ENCODE results near the gene TMEM121B.
"Not testable (repeated sequence)": the region's sequence is repeated elsewhere in the genome, so short reads cannot be mapped to it uniquely, and the experiment has no call there.

The TMEM121B gene

DNA sequence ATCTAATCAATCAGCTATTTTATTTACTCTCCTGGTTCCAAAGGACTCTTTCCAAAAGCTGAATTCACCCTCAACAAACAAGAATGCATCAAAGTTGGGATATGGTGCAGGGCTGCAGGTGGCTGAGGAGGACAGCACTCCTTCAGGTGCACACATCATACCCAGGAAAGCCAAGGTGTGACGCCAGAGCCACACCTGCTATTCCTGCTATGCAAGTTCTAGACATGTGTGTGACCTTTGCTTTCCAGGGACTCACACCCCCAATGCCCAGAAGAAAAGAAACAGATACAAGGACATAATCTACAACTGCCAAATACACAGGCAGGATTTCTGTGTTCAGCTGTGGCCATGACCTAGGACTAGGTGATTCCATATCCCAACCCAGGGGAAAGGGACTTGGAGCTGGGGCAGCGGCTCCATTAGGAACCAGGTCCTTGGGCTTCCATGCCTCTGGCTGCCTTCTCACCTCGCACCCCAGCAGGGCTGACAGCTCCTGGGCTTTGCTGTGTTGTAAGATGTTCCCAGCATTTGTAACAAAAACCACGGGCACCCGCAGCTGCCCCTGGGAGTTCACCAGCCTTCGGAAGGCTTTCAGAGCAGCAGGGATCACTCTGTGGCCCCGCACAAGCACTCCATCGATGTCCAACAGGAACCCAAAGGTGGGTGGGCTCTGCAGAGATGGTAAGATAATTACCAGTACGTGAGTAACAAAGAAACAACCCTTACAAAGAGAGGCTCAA is 28.1 kb upstream of the TMEM121B start:
- ATAC-seq (replicated peaks; ENCODE audit: extremely low read depth, poor library complexity, severe bottlenecking) (no peak), DNase-seq (ENCODE audit: low spot score in 2 of 2) (no peak)
- H3K9me3 Mint-ChIP-seq, result no peaks in the 10 kb centered on the region
- H3K27ac Mint-ChIP-seq (ENCODE audit: low read depth), result no peak overlapping the region
- peaks cover 8% of the 10 kb centered on the region for H3K4me1 Mint-ChIP-seq
- H3K4me3 Mint-ChIP-seq, result no peak overlapping the region
- peaks cover 7% of the 10 kb centered on the region for H3K36me3 Mint-ChIP-seq (ENCODE audit: insufficient read depth)
- no peaks in the 10 kb centered on the region for H3K27me3 Mint-ChIP-seq

GRCh38 chr22:17147458-17147857 is 26.3 kb upstream of the TMEM121B start:
- H3K9me3 Mint-ChIP-seq; H3K27ac Mint-ChIP-seq (ENCODE audit: low read depth); ATAC-seq (replicated peaks; ENCODE audit: extremely low read depth, poor library complexity, severe bottlenecking); H3K4me1 Mint-ChIP-seq; H3K36me3 Mint-ChIP-seq (ENCODE audit: insufficient read depth); H3K4me3 Mint-ChIP-seq; DNase-seq (ENCODE audit: low spot score in 2 of 2); H3K27me3 Mint-ChIP-seq: not testable (repeated sequence)

DNA sequence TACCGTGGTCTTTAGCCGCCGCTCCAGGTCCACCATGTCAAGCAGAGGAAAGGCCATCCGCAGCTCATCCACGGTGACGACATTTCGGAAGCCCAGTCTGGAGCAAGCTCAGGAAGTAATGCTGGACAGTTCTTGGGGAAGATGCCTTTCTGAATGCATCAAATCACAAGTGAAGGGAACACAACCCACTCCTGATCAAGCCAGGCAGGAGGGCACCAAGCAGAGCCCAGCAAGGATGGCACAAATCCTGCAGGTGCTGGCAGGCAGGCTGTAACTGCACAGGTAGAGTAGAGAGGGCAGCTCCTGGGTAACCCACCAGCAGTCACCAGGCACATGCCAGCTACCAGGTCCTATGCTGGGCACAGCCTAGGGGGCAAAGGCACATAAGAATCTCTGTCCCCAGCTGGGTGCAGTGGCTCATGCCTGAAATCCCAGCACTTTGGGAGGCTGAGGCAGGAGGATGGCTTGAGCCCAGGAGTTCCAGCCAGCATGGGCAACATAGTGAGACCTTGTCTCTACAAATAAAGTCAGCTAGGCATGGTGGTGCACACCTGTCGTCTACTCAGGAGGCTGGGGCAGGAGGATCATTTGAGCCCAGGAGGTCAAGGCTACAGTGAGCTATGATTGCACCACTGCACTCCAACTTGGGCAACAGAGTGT is 24.0 kb upstream of the TMEM121B start:
- no peaks in the 10 kb centered on the region for H3K27me3 Mint-ChIP-seq
- DNase-seq (ENCODE audit: low spot score in 2 of 2) (no peak), ATAC-seq (replicated peaks; ENCODE audit: extremely low read depth, poor library complexity, severe bottlenecking) (no peak)
- H3K27ac Mint-ChIP-seq (ENCODE audit: low read depth), result no peak overlapping the region
- H3K4me1 Mint-ChIP-seq, result no peaks in the 10 kb centered on the region
- H3K4me3 Mint-ChIP-seq, result no peak overlapping the region
- H3K9me3 Mint-ChIP-seq, result no peaks in the 10 kb centered on the region
- peaks cover 13% of the 10 kb centered on the region for H3K36me3 Mint-ChIP-seq (ENCODE audit: insufficient read depth)

- no peaks in the 10 kb centered on the region for H3K27me3 Mint-ChIP-seq
- no peak overlapping the region for H3K27ac Mint-ChIP-seq (ENCODE audit: low read depth)
- no peaks in the 10 kb centered on the region for H3K9me3 Mint-ChIP-seq
- H3K36me3 Mint-ChIP-seq (ENCODE audit: insufficient read depth), result peaks cover 13% of the 10 kb centered on the region
- no peaks in the 10 kb centered on the region for H3K4me1 Mint-ChIP-seq
- no peak overlapping the region for H3K4me3 Mint-ChIP-seq
- no peak for DNase-seq (ENCODE audit: low spot score in 2 of 2)
- ATAC-seq (replicated peaks; ENCODE audit: extremely low read depth, poor library complexity, severe bottlenecking), result no peak
Observed at GRCh38 chr22:17143826-17144225, 22.7 kb upstream of the TMEM121B start.

DNA sequence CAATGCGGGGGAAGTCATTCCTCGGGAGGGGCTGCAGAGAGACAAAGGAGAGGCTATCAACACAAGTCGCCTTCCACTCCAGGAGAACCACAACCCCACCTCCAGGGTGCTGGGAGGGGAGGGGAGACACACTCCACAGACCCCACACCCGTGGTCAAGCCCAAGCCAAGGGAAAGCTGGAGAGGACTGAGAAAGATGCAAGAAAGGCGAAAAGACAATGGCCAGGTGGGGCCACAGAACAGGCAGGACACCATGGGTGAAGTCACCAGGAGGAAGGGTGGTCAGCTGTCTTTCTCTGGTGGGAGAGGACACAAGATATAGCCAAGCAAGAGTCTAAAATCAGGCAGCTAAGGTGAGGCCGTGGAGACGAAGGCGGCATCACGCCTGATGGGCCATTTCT is 21.9 kb upstream of the TMEM121B start:
- ATAC-seq (replicated peaks; ENCODE audit: extremely low read depth, poor library complexity, severe bottlenecking), result no peak
- no peak for DNase-seq (ENCODE audit: low spot score in 2 of 2)
- Mint-ChIP-seq H3K4me3 (no peak overlapping the region), H3K36me3 (ENCODE audit: insufficient read depth) (peaks cover 14% of the 10 kb centered on the region), H3K27ac (ENCODE audit: low read depth) (no peak overlapping the region), H3K27me3 (no peaks in the 10 kb centered on the region), H3K9me3 (no peaks in the 10 kb centered on the region), H3K4me1 (no peaks in the 10 kb centered on the region)

- no peaks in the 10 kb centered on the region for H3K27me3 Mint-ChIP-seq
- peaks cover 16% of the 10 kb centered on the region for H3K36me3 Mint-ChIP-seq (ENCODE audit: insufficient read depth)
- DNase-seq (ENCODE audit: low spot score in 2 of 2) (no peak), ATAC-seq (replicated peaks; ENCODE audit: extremely low read depth, poor library complexity, severe bottlenecking) (no peak)
- no peak overlapping the region for H3K27ac Mint-ChIP-seq (ENCODE audit: low read depth)
- no peaks in the 10 kb centered on the region for H3K4me1 Mint-ChIP-seq
- no peaks in the 10 kb centered on the region for H3K9me3 Mint-ChIP-seq
- H3K4me3 Mint-ChIP-seq, result no peak overlapping the region
Observed at GRCh38 chr22:17140826-17141766, 19.9 kb upstream of the TMEM121B start.

GRCh38 chr22:17140022-17140421 is 18.9 kb upstream of the TMEM121B start:
- no peak overlapping the region for H3K4me3 Mint-ChIP-seq
- DNase-seq (ENCODE audit: low spot score in 2 of 2), result no peak
- no peaks in the 10 kb centered on the region for H3K4me1 Mint-ChIP-seq
- H3K27ac Mint-ChIP-seq (ENCODE audit: low read depth), result no peak overlapping the region
- no peaks in the 10 kb centered on the region for H3K9me3 Mint-ChIP-seq
- H3K36me3 Mint-ChIP-seq (ENCODE audit: insufficient read depth), result peaks cover 17% of the 10 kb centered on the region
- no peak for ATAC-seq (replicated peaks; ENCODE audit: extremely low read depth, poor library complexity, severe bottlenecking)
- no peaks in the 10 kb centered on the region for H3K27me3 Mint-ChIP-seq

DNA sequence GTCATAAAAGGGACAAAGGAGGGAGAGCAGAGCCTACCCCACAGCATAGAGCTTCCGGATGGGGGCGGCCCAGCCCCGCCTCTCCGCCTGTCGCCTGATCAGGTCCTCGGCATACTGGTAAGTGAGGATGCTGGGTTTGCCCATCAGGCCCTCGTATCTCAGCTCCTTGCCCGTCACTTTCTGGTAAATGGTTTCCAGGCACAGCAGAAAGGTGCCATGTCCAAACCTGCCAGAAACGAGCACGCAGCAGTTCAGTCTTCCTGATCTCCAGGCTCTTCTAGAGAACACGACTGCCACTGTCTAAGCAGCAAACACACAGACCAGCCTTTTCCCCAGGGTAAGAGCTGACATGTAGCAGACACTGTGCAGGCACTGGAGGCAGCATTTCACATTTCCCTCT is 17.4 kb upstream of the TMEM121B start:
- Mint-ChIP-seq H3K9me3 (no peaks in the 10 kb centered on the region), H3K27ac (ENCODE audit: low read depth) (no peak overlapping the region), H3K27me3 (no peaks in the 10 kb centered on the region), H3K36me3 (ENCODE audit: insufficient read depth) (peaks cover 12% of the 10 kb centered on the region), H3K4me3 (no peak overlapping the region), H3K4me1 (no peaks in the 10 kb centered on the region)
- no peak for ATAC-seq (replicated peaks; ENCODE audit: extremely low read depth, poor library complexity, severe bottlenecking)
- no peak for DNase-seq (ENCODE audit: low spot score in 2 of 2)

GRCh38 chr22:17137861-17138425 is 16.8 kb upstream of the TMEM121B start:
- no peaks in the 10 kb centered on the region for H3K9me3 Mint-ChIP-seq
- no peaks in the 10 kb centered on the region for H3K27me3 Mint-ChIP-seq
- H3K4me1 Mint-ChIP-seq, result no peaks in the 10 kb centered on the region
- no peak for ATAC-seq (replicated peaks; ENCODE audit: extremely low read depth, poor library complexity, severe bottlenecking)
- no peak overlapping the region for H3K4me3 Mint-ChIP-seq
- H3K27ac Mint-ChIP-seq (ENCODE audit: low read depth), result no peak overlapping the region
- peaks cover 12% of the 10 kb centered on the region for H3K36me3 Mint-ChIP-seq (ENCODE audit: insufficient read depth)
- no peak for DNase-seq (ENCODE audit: low spot score in 2 of 2)

DNA sequence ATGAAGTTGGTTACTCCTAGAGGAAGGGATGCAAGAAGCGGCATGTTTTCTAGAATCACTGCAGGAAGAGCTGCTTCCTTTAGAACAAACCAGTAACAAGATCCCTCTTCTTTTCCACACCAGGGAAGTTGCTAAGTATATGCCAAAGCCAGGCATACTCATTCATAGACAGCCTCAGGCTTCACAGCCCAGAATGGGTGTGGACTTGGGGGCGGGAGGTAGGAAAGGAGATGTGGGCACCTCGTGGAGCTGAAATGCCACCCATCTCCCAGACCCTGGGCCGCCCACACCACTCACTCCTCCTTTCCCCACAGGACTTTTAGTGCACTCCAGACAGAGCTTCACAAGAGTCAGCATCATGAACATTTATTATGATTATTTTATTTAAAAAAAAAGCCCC is 16.0 kb upstream of the TMEM121B start:
- peak overlapping the region; percentile 75 for H3K27ac Mint-ChIP-seq (ENCODE audit: low read depth)
- no peak overlapping the region for H3K4me3 Mint-ChIP-seq
- peaks cover 12% of the 10 kb centered on the region for H3K36me3 Mint-ChIP-seq (ENCODE audit: insufficient read depth)
- no peaks in the 10 kb centered on the region for H3K9me3 Mint-ChIP-seq
- H3K27me3 Mint-ChIP-seq, result no peaks in the 10 kb centered on the region
- H3K4me1 Mint-ChIP-seq, result no peaks in the 10 kb centered on the region
- ATAC-seq (replicated peaks; ENCODE audit: extremely low read depth, poor library complexity, severe bottlenecking) (no peak), DNase-seq (ENCODE audit: low spot score in 2 of 2) (no peak)

DNA sequence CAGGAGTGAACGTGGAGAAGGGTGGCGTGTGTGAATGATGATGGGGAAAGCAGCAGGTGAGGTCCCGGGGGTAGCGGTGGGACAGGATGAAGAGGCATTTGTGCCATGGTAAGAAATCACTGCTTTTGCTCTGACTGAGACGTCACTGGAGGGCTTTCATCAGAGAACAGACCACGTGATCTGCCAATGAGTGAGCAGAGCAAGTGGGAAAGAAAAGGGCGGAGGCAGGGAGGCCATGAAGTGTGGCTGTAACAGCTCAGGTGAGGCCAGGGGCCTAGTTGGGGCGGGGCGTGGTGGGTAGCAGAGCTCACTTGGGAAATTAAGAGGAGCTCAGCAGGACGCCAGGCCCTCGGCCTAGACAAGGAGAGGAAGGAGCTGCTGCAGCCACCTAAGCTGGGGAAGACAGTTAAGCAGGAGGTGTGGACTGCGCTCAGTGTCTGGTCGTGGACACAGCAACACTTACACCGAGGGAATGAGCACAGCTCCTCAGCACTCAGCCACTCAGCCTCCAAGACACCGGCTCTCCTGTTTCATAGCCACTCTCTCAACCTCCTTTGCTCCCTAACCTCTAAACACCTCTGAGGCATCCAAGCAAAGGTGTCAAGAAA is 14.1 kb upstream of the TMEM121B start:
- Mint-ChIP-seq H3K27me3 (no peaks in the 10 kb centered on the region), H3K36me3 (ENCODE audit: insufficient read depth) (peaks cover 6% of the 10 kb centered on the region), H3K4me3 (no peak overlapping the region), H3K9me3 (no peaks in the 10 kb centered on the region), H3K4me1 (no peaks in the 10 kb centered on the region), H3K27ac (ENCODE audit: low read depth) (no peak overlapping the region)
- no peak for ATAC-seq (replicated peaks; ENCODE audit: extremely low read depth, poor library complexity, severe bottlenecking)
- no peak for DNase-seq (ENCODE audit: low spot score in 2 of 2)

GRCh38 chr22:17133137-17133536 is 12.0 kb upstream of the TMEM121B start:
- Mint-ChIP-seq H3K27me3 (no peaks in the 10 kb centered on the region), H3K4me1 (no peaks in the 10 kb centered on the region), H3K36me3 (ENCODE audit: insufficient read depth) (peaks cover 4% of the 10 kb centered on the region), H3K9me3 (no peaks in the 10 kb centered on the region), H3K27ac (ENCODE audit: low read depth) (no peak overlapping the region), H3K4me3 (no peak overlapping the region)
- no peak for ATAC-seq (replicated peaks; ENCODE audit: extremely low read depth, poor library complexity, severe bottlenecking)
- no peak for DNase-seq (ENCODE audit: low spot score in 2 of 2)

Data from central memory CD8-positive, alpha-beta T cell (primary cell).